Measurements from ENCODE around the gene GNG10.

Gene GNG10

GRCh38 chr9:111632060-111632459 is 29.3 kb upstream of the GNG10 start:
- Histone ChIP-seq H3K4me1 (ENCODE audit: control insufficient read depth, insufficient read depth, low read length) (peaks cover 3% of the 10 kb centered on the region), H3K27me3 (ENCODE audit: control insufficient read depth, insufficient read depth, low read length) (no peaks in the 10 kb centered on the region), H3K4me3 (ENCODE audit: low read depth, low read length) (peak overlapping the region; percentile 89), H3K36me3 (ENCODE audit: control insufficient read depth, insufficient read depth, low read length) (no peaks in the 10 kb centered on the region), H3K9me3 (ENCODE audit: control insufficient read depth, insufficient read depth, low read length) (no peaks in the 10 kb centered on the region), H3K9ac (ENCODE audit: low read depth, low read length) (no peak overlapping the region)

GRCh38 chr9:111632695-111633388 is 28.6 kb upstream of the GNG10 start:
- no peaks in the 10 kb centered on the region for H3K9me3 ChIP-seq (ENCODE audit: control insufficient read depth, insufficient read depth, low read length)
- H3K4me3 ChIP-seq (ENCODE audit: low read depth, low read length) = peak overlapping the region; percentile 89
- no peak overlapping the region for H3K9ac ChIP-seq (ENCODE audit: low read depth, low read length)
- H3K27me3 ChIP-seq (ENCODE audit: control insufficient read depth, insufficient read depth, low read length) = no peaks in the 10 kb centered on the region
- peaks cover 3% of the 10 kb centered on the region for H3K4me1 ChIP-seq (ENCODE audit: control insufficient read depth, insufficient read depth, low read length)
- H3K36me3 ChIP-seq (ENCODE audit: control insufficient read depth, insufficient read depth, low read length) = no peaks in the 10 kb centered on the region

- peak overlapping the region; percentile 3 for H3K9ac ChIP-seq (ENCODE audit: low read depth, low read length)
Observed at GRCh38 chr9:111633389-111633736, 28.0 kb upstream of the GNG10 start.

GRCh38 chr9:111634860-111635259 is 26.5 kb upstream of the GNG10 start:
- Histone ChIP-seq H3K9ac (ENCODE audit: low read depth, low read length) (no peak overlapping the region), H3K4me1 (ENCODE audit: control insufficient read depth, insufficient read depth, low read length) (peaks cover 3% of the 10 kb centered on the region), H3K9me3 (ENCODE audit: control insufficient read depth, insufficient read depth, low read length) (no peaks in the 10 kb centered on the region), H3K4me3 (ENCODE audit: low read depth, low read length) (no peak overlapping the region), H3K36me3 (ENCODE audit: control insufficient read depth, insufficient read depth, low read length) (no peaks in the 10 kb centered on the region), H3K27me3 (ENCODE audit: control insufficient read depth, insufficient read depth, low read length) (no peaks in the 10 kb centered on the region)

More at GRCh38 chr9:111633389-111633736, 28.0 kb upstream of the GNG10 start:
- Histone ChIP-seq H3K4me1 (ENCODE audit: control insufficient read depth, insufficient read depth, low read length) (peaks cover 3% of the 10 kb centered on the region), H3K27me3 (ENCODE audit: control insufficient read depth, insufficient read depth, low read length) (no peaks in the 10 kb centered on the region), H3K36me3 (ENCODE audit: control insufficient read depth, insufficient read depth, low read length) (no peaks in the 10 kb centered on the region), H3K9me3 (ENCODE audit: control insufficient read depth, insufficient read depth, low read length) (no peaks in the 10 kb centered on the region), H3K4me3 (ENCODE audit: low read depth, low read length) (no peak overlapping the region)

- Histone ChIP-seq H3K4me1 (ENCODE audit: control insufficient read depth, insufficient read depth, low read length) (peaks cover 1% of the 10 kb centered on the region), H3K9ac (ENCODE audit: low read depth, low read length) (no peak overlapping the region), H3K4me3 (ENCODE audit: low read depth, low read length) (no peak overlapping the region), H3K36me3 (ENCODE audit: control insufficient read depth, insufficient read depth, low read length) (no peaks in the 10 kb centered on the region), H3K27me3 (ENCODE audit: control insufficient read depth, insufficient read depth, low read length) (no peaks in the 10 kb centered on the region), H3K9me3 (ENCODE audit: control insufficient read depth, insufficient read depth, low read length) (no peaks in the 10 kb centered on the region)
Observed at GRCh38 chr9:111637421-111637950, 23.9 kb upstream of the GNG10 start.

GRCh38 chr9:111644195-111644772 is 17.1 kb upstream of the GNG10 start:
- no peaks in the 10 kb centered on the region for H3K27me3 ChIP-seq (ENCODE audit: control insufficient read depth, insufficient read depth, low read length)
- no peaks in the 10 kb centered on the region for H3K4me1 ChIP-seq (ENCODE audit: control insufficient read depth, insufficient read depth, low read length)
- peaks cover 3% of the 10 kb centered on the region for H3K36me3 ChIP-seq (ENCODE audit: control insufficient read depth, insufficient read depth, low read length)
- no peak overlapping the region for H3K9ac ChIP-seq (ENCODE audit: low read depth, low read length)
- H3K4me3 ChIP-seq (ENCODE audit: low read depth, low read length) = no peak overlapping the region
- H3K9me3 ChIP-seq (ENCODE audit: control insufficient read depth, insufficient read depth, low read length) = no peaks in the 10 kb centered on the region

- Histone ChIP-seq H3K36me3 (ENCODE audit: control insufficient read depth, insufficient read depth, low read length) (peaks cover 3% of the 10 kb centered on the region), H3K4me3 (ENCODE audit: low read depth, low read length) (no peak overlapping the region), H3K27me3 (ENCODE audit: control insufficient read depth, insufficient read depth, low read length) (no peaks in the 10 kb centered on the region), H3K9ac (ENCODE audit: low read depth, low read length) (no peak overlapping the region), H3K4me1 (ENCODE audit: control insufficient read depth, insufficient read depth, low read length) (no peaks in the 10 kb centered on the region), H3K9me3 (ENCODE audit: control insufficient read depth, insufficient read depth, low read length) (no peaks in the 10 kb centered on the region)
Observed at GRCh38 chr9:111645806-111646205, 15.6 kb upstream of the GNG10 start.

GRCh38 chr9:111646417-111646816 is 15.0 kb upstream of the GNG10 start:
- Histone ChIP-seq H3K4me3 (ENCODE audit: low read depth, low read length) (no peak overlapping the region), H3K9ac (ENCODE audit: low read depth, low read length) (no peak overlapping the region), H3K27me3 (ENCODE audit: control insufficient read depth, insufficient read depth, low read length) (no peaks in the 10 kb centered on the region), H3K36me3 (ENCODE audit: control insufficient read depth, insufficient read depth, low read length) (peaks cover 3% of the 10 kb centered on the region), H3K9me3 (ENCODE audit: control insufficient read depth, insufficient read depth, low read length) (no peaks in the 10 kb centered on the region), H3K4me1 (ENCODE audit: control insufficient read depth, insufficient read depth, low read length) (no peaks in the 10 kb centered on the region)

GRCh38 chr9:111648066-111648465 is 13.3 kb upstream of the GNG10 start:
- H3K36me3 ChIP-seq (ENCODE audit: control insufficient read depth, insufficient read depth, low read length) = peaks cover 3% of the 10 kb centered on the region

GRCh38 chr9:111649016-111649415 is 12.4 kb upstream of the GNG10 start:
- Histone ChIP-seq H3K27me3 (ENCODE audit: control insufficient read depth, insufficient read depth, low read length) (no peaks in the 10 kb centered on the region), H3K4me1 (ENCODE audit: control insufficient read depth, insufficient read depth, low read length) (no peaks in the 10 kb centered on the region), H3K36me3 (ENCODE audit: control insufficient read depth, insufficient read depth, low read length) (peaks cover 3% of the 10 kb centered on the region), H3K4me3 (ENCODE audit: low read depth, low read length) (no peak overlapping the region), H3K9me3 (ENCODE audit: control insufficient read depth, insufficient read depth, low read length) (no peaks in the 10 kb centered on the region), H3K9ac (ENCODE audit: low read depth, low read length) (no peak overlapping the region)

More at GRCh38 chr9:111648066-111648465, 13.3 kb upstream of the GNG10 start:
- no peaks in the 10 kb centered on the region for H3K27me3 ChIP-seq (ENCODE audit: control insufficient read depth, insufficient read depth, low read length)
- no peak overlapping the region for H3K4me3 ChIP-seq (ENCODE audit: low read depth, low read length)
- H3K4me1 ChIP-seq (ENCODE audit: control insufficient read depth, insufficient read depth, low read length) = no peaks in the 10 kb centered on the region
- H3K9ac ChIP-seq (ENCODE audit: low read depth, low read length) = no peak overlapping the region
- no peaks in the 10 kb centered on the region for H3K9me3 ChIP-seq (ENCODE audit: control insufficient read depth, insufficient read depth, low read length)

- Histone ChIP-seq H3K9me3 (ENCODE audit: control insufficient read depth, insufficient read depth, low read length) (no peaks in the 10 kb centered on the region), H3K4me3 (ENCODE audit: low read depth, low read length) (no peak overlapping the region), H3K9ac (ENCODE audit: low read depth, low read length) (no peak overlapping the region), H3K27me3 (ENCODE audit: control insufficient read depth, insufficient read depth, low read length) (peaks cover 2% of the 10 kb centered on the region), H3K4me1 (ENCODE audit: control insufficient read depth, insufficient read depth, low read length) (no peaks in the 10 kb centered on the region), H3K36me3 (ENCODE audit: control insufficient read depth, insufficient read depth, low read length) (no peaks in the 10 kb centered on the region)
Observed at GRCh38 chr9:111657051-111657450, 4.4 kb upstream of the GNG10 start.

- Histone ChIP-seq H3K9ac (ENCODE audit: low read depth, low read length) (no peak overlapping the region), H3K4me1 (ENCODE audit: control insufficient read depth, insufficient read depth, low read length) (peaks cover 11% of the 10 kb centered on the region), H3K36me3 (ENCODE audit: control insufficient read depth, insufficient read depth, low read length) (no peaks in the 10 kb centered on the region), H3K9me3 (ENCODE audit: control insufficient read depth, insufficient read depth, low read length) (no peaks in the 10 kb centered on the region), H3K27me3 (ENCODE audit: control insufficient read depth, insufficient read depth, low read length) (peaks cover 4% of the 10 kb centered on the region), H3K4me3 (ENCODE audit: low read depth, low read length) (no peak overlapping the region)
Observed at GRCh38 chr9:111658943-111659342, 2.5 kb upstream of the GNG10 start.

Data from iPS-15b (cell line).